Measurements from ENCODE around the gene CDC14C. TPM values are rescaled to one million over a fixed set of nuclear protein-coding genes. Genes with fewer than 3 reads are reported as not detected.

CDC14C gene
- total and polyA plus RNA-seq, 2 experiments from 2014 or later: 0.17 TPM; not detected in 1

- H3K4me3 ChIP-seq: no peak overlapping the region
- no peak overlapping the region for H3K27ac ChIP-seq (ENCODE audit: low read depth)
- H4K20me1 ChIP-seq (replicated peaks; ENCODE audit: insufficient read depth): no peaks in the 10 kb centered on the region
- no peaks in the 10 kb centered on the region for H3K36me3 Mint-ChIP-seq (ENCODE audit: low read depth)
- H3K4me1 Mint-ChIP-seq: peaks cover 3% of the 10 kb centered on the region; the same call in 2 of the 3 replicates
- no peaks in the 10 kb centered on the region for H3F3A ChIP-seq (replicated peaks; ENCODE audit: low read depth)
- H2AFZ ChIP-seq: no peak overlapping the region
- H3K27me3 Mint-ChIP-seq (ENCODE audit: insufficient read depth, low read depth, poor library complexity): no peaks in the 10 kb centered on the region
- TF ChIP-seq EZH2 (IDR thresholded peaks at IDR 0.05; ENCODE audit: low read depth, unreplicated experiment): no peak
- no peak for TF ChIP-seq ZNF462 (CRISPR knock-in tag; IDR thresholded peaks at IDR 0.05)
- no peak overlapping the region for H3K27ac Mint-ChIP-seq
- no peak overlapping the region for H3K4me2 ChIP-seq
- H3K9me3 Mint-ChIP-seq: no peaks in the 10 kb centered on the region
- H3K27me3 ChIP-seq (ENCODE audit: insufficient read depth): no peaks in the 10 kb centered on the region
- DNase-seq (ENCODE audit: low spot score) (no peak), ATAC-seq (no peak)
- H3K79me2 ChIP-seq (replicated peaks; ENCODE audit: insufficient read depth): no peaks in the 10 kb centered on the region
- peaks cover 9% of the 10 kb centered on the region; the same call in 1 of the 2 replicates for H3K9me2 ChIP-seq (ENCODE audit: insufficient read depth)
- H3K4me1 ChIP-seq (ENCODE audit: insufficient read depth): no peaks in the 10 kb centered on the region; the same call in 1 of the 2 replicates
- no peak overlapping the region for H3K4me3 Mint-ChIP-seq
- no peaks in the 10 kb centered on the region for H3K36me3 ChIP-seq (ENCODE audit: insufficient read depth)
Measured at GRCh38 chr7:48959676-48960075, 35.3 kb downstream of the CDC14C start.

- DNase-seq (ENCODE audit: low spot score): no peak
- Histone ChIP-seq H3K79me2 (replicated peaks; ENCODE audit: insufficient read depth) (no peaks in the 10 kb centered on the region), H3K4me2 (no peak overlapping the region), H3K27me3 (ENCODE audit: insufficient read depth) (no peaks in the 10 kb centered on the region), H3K4me1 (ENCODE audit: insufficient read depth) (no peaks in the 10 kb centered on the region; the same call in 1 of the 2 replicates), H3K4me3 (no peak overlapping the region), H2AFZ (no peak overlapping the region; the same call in 1 of the 2 replicates), H3F3A (replicated peaks; ENCODE audit: low read depth) (no peaks in the 10 kb centered on the region), H3K36me3 (ENCODE audit: insufficient read depth) (no peaks in the 10 kb centered on the region), H4K20me1 (replicated peaks; ENCODE audit: insufficient read depth) (no peaks in the 10 kb centered on the region), H3K27ac (ENCODE audit: low read depth) (no peak overlapping the region), H3K9me2 (ENCODE audit: insufficient read depth) (peaks cover 9% of the 10 kb centered on the region; the same call in 1 of the 2 replicates)
- TF ChIP-seq JUNB (IDR thresholded peaks at IDR 0.05; ENCODE audit: unreplicated experiment) (no peak), ZNF331 (CRISPR knock-in tag; IDR thresholded peaks at IDR 0.05; ENCODE audit: low read depth) (no peak), ZNF114 (CRISPR knock-in tag; IDR thresholded peaks at IDR 0.05) (no peak), EZH2phosphoT487 (IDR thresholded peaks at IDR 0.05; ENCODE audit: unreplicated experiment) (no peak), POLR2AphosphoS5 (IDR thresholded peaks at IDR 0.05; ENCODE audit: low read depth) (no peak), EZH2 (IDR thresholded peaks at IDR 0.05; ENCODE audit: low read depth, unreplicated experiment) (no peak)
- ATAC-seq: no peak
- no peaks in the 10 kb centered on the region for H3K27me3 Mint-ChIP-seq (ENCODE audit: insufficient read depth, low read depth, poor library complexity)
- H3K27ac Mint-ChIP-seq: no peak overlapping the region
- H3K9me3 Mint-ChIP-seq: no peaks in the 10 kb centered on the region
- H3K4me3 Mint-ChIP-seq: no peak overlapping the region
- H3K4me1 Mint-ChIP-seq: peaks cover 3% of the 10 kb centered on the region; the same call in 2 of the 3 replicates
- no peaks in the 10 kb centered on the region for H3K36me3 Mint-ChIP-seq (ENCODE audit: low read depth)
Measured at GRCh38 chr7:48962821-48963505, 38.6 kb downstream of the CDC14C start.
